Neural crest cell (in vitro differentiated cells): ENCODE results near the gene VWA5B2. TPM values are rescaled to one million over a fixed set of nuclear protein-coding genes. Genes with fewer than 3 reads are reported as not detected.

Experiments used
- DNase-seq: peaks from one replicate; pipeline ENCODE4 v3.0.0; 2021; ENCODE audit warnings: low read depth, mixed read lengths, low spot score
- H3K27ac Mint-ChIP-seq: one replicate; pipeline ENCODE4 v1.8.0; 2021; ENCODE audit warnings: mild to moderate bottlenecking, mixed read lengths; ENCODE audit not compliant: unreplicated experiment
- H3K27me3 Mint-ChIP-seq: 2 replicates; pipeline ENCODE4 v1.8.0; 2021; ENCODE audit warnings: low read depth, mild to moderate bottlenecking, mixed read lengths
- H3K36me3 Mint-ChIP-seq: 2 replicates; pipeline ENCODE4 v1.8.0; 2021; ENCODE audit warnings: low read depth, mild to moderate bottlenecking, mixed read lengths
- H3K4me1 Mint-ChIP-seq: 2 replicates; pipeline ENCODE4 v1.8.0; 2021; ENCODE audit warnings: mixed read lengths
- H3K4me3 Mint-ChIP-seq: one replicate; pipeline ENCODE4 v1.8.0; 2021; ENCODE audit warnings: mild to moderate bottlenecking, mixed read lengths
- H3K9me3 Mint-ChIP-seq: 2 replicates; pipeline ENCODE4 v1.8.0; 2021; ENCODE audit warnings: mixed read lengths
- CTCF ChIP-seq: fragments of 200-600 bp; sonication (generic); conservative IDR thresholded peaks from 2 replicates; pipeline ENCODE4 v1.5.0; 2021; ENCODE audit warnings: antibody characterized with exemption, mild to moderate bottlenecking
- total RNA-seq: library from RNA; stranded (reverse); gene quantifications from 2 replicates; pipeline ENCODE4 v1.2.1, GENCODE V29; 2021

The VWA5B2 gene
- total RNA-seq, 1 donor from 2014 or later: 0.56 TPM

DNA sequence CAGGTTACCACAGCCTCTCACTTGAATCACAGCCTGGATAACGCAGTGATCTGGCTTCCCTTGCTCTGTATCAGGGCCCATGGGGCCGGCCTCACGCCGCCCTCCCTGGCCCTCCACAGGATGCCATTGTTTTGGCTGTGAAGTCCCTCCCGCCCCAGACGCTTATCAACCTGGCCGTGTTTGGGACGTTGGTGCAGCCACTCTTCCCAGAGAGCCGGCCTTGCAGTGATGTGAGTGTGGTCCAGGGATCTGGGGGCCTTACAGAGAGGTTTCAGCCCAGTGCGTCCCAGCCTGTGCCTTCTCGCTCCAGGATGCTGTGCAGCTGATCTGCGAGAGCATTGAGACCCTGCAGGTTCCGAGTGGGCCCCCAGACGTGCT, 6.6 kb downstream of the VWA5B2 start:
- Mint-ChIP-seq H3K4me3 (no peak overlapping the region), H3K9me3 (no peaks in the 10 kb centered on the region), H3K4me1 (peaks cover 6% of the 10 kb centered on the region), H3K27ac (no peak overlapping the region), H3K27me3 (peaks cover 51% of the 10 kb centered on the region), H3K36me3 (no peaks in the 10 kb centered on the region)
- DNase-seq: no peak
- TF ChIP-seq CTCF: no peak

- no peaks in the 10 kb centered on the region for H3K9me3 Mint-ChIP-seq
- H3K27ac Mint-ChIP-seq: no peak overlapping the region
- no peaks in the 10 kb centered on the region for H3K36me3 Mint-ChIP-seq
- TF ChIP-seq CTCF: no peak
- H3K4me3 Mint-ChIP-seq: no peak overlapping the region
- DNase-seq: no peak
- peaks cover 45% of the 10 kb centered on the region for H3K27me3 Mint-ChIP-seq
- no peaks in the 10 kb centered on the region for H3K4me1 Mint-ChIP-seq
Measured at GRCh38 chr3:184236636-184237035, 7.3 kb downstream of the VWA5B2 start.

DNA sequence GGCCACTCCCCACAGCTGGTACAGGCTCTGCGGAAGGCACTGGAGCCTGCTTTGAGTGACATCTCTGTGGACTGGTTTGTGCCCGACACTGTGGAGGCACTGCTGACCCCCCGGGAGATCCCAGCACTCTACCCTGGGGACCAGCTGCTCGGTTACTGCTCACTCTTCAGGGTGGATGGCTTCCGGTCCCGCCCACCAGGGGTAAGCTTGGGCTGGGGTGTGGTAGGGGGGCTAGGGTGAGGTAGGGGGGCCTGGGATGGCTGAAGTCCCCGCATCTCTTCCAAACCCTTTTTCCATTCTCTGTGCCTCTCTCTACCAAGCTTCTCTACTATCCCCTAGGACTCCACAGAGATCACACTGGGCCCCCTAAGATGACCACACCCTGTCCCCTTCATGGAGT, 7.8 kb downstream of the VWA5B2 start:
- Mint-ChIP-seq H3K36me3 (no peaks in the 10 kb centered on the region), H3K27ac (no peak overlapping the region), H3K9me3 (no peaks in the 10 kb centered on the region), H3K27me3 (peaks cover 40% of the 10 kb centered on the region), H3K4me1 (no peaks in the 10 kb centered on the region), H3K4me3 (peak overlapping the region; percentile 45)
- no peak for DNase-seq
- TF ChIP-seq CTCF: no peak

DNA sequence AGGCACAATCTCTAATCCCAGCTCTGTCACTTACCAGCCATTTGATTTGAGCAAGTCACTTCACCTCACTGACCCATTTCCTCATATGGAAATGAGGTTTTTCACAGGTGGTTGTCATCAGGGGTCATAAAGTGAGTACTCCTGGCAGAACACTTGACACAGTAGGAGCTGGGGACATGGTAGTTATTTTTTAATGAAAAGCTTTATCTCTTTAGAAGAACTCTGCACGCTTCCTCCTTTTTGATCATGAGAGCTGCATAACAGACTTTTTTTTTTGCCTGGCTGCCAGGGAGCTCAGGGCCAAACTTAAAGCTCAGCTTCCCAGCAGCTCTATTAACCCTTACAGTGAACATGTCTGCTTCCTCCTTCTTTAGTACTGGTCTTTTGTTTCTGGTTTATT, 8.4 kb downstream of the VWA5B2 start:
- TF ChIP-seq CTCF: no peak
- H3K36me3 Mint-ChIP-seq: peaks cover 2% of the 10 kb centered on the region
- no peaks in the 10 kb centered on the region for H3K9me3 Mint-ChIP-seq
- no peak overlapping the region for H3K27ac Mint-ChIP-seq
- H3K4me3 Mint-ChIP-seq: no peak overlapping the region
- H3K27me3 Mint-ChIP-seq: peaks cover 34% of the 10 kb centered on the region
- H3K4me1 Mint-ChIP-seq: no peaks in the 10 kb centered on the region
- no peak for DNase-seq

GRCh38 chr3:184238246-184238818, 8.9 kb downstream of the VWA5B2 start:
- Mint-ChIP-seq H3K4me3 (no peak overlapping the region), H3K36me3 (peaks cover 3% of the 10 kb centered on the region), H3K9me3 (no peaks in the 10 kb centered on the region), H3K27ac (no peak overlapping the region), H3K27me3 (peaks cover 30% of the 10 kb centered on the region), H3K4me1 (no peaks in the 10 kb centered on the region)
- TF ChIP-seq CTCF: no peak
- no peak for DNase-seq

GRCh38 chr3:184239221-184239620, 9.8 kb downstream of the VWA5B2 start:
- H3K27ac Mint-ChIP-seq: no peak overlapping the region
- H3K9me3 Mint-ChIP-seq: no peaks in the 10 kb centered on the region

More at GRCh38 chr3:184239221-184239620, 9.8 kb downstream of the VWA5B2 start:
- DNase-seq: no peak
- no peak overlapping the region for H3K4me3 Mint-ChIP-seq
- H3K4me1 Mint-ChIP-seq: no peaks in the 10 kb centered on the region
- TF ChIP-seq CTCF: no peak
- H3K27me3 Mint-ChIP-seq: peaks cover 23% of the 10 kb centered on the region
- peaks cover 3% of the 10 kb centered on the region for H3K36me3 Mint-ChIP-seq
